Measurements from ENCODE around the gene NTRK3.

NTRK3 gene

DNA sequence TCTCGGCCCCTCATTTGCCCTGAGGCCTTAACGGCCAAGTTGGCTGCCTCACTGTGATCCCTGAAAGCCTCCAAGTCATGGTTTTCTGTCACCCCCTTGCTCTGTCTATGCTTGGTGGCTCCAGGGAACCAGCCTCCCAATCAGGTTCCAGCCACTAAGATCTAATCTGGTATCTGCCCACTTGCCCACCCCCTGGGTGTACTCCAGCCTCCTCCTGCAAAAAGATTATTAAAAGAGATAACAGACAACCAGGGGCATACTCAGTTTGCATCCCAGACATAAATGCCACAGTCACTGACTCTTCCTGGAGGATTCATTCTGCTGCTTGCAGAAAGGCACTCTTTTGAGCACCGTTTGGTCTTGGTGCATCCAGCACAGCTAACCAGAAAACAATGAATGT is 103.9 kb downstream of the NTRK3 start:
- H4K20me1 ChIP-seq (ENCODE audit: insufficient read depth, low read length) = no peaks in the 10 kb centered on the region
- no peak overlapping the region for H3K4me3 ChIP-seq (ENCODE audit: low read length)
- H3K79me2 ChIP-seq (ENCODE audit: low read length) = no peaks in the 10 kb centered on the region
- TF ChIP-seq, protein P1, sequence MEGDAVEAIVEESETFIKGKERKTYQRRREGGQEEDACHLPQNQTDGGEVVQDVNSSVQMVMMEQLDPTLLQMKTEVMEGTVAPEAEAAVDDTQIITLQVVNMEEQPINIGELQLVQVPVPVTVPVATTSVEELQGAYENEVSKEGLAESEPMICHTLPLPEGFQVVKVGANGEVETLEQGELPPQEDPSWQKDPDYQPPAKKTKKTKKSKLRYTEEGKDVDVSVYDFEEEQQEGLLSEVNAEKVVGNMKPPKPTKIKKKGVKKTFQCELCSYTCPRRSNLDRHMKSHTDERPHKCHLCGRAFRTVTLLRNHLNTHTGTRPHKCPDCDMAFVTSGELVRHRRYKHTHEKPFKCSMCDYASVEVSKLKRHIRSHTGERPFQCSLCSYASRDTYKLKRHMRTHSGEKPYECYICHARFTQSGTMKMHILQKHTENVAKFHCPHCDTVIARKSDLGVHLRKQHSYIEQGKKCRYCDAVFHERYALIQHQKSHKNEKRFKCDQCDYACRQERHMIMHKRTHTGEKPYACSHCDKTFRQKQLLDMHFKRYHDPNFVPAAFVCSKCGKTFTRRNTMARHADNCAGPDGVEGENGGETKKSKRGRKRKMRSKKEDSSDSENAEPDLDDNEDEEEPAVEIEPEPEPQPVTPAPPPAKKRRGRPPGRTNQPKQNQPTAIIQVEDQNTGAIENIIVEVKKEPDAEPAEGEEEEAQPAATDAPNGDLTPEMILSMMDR (IDR thresholded peaks at IDR 0.05; ENCODE audit: low read depth, low read length) = no peak
- no peak for TF ChIP-seq EZH2phosphoT487 (IDR thresholded peaks at IDR 0.05; ENCODE audit: low read depth)
- H3K27me3 ChIP-seq (ENCODE audit: low read depth, low read length) = peaks cover 37% of the 10 kb centered on the region
- no peaks in the 10 kb centered on the region for H3K36me3 ChIP-seq (replicated peaks; ENCODE audit: low read depth, low read length)
- H3K4me1 ChIP-seq (ENCODE audit: low read length) = no peaks in the 10 kb centered on the region
- no peak overlapping the region for H3K27ac ChIP-seq (ENCODE audit: low read length)
- no peak overlapping the region for H2AFZ ChIP-seq (ENCODE audit: low read depth, low read length)
- H3K4me2 ChIP-seq (ENCODE audit: low read length) = no peak overlapping the region
- H3K9me3 ChIP-seq (ENCODE audit: insufficient read depth, low read length) = no peaks in the 10 kb centered on the region
- H3K9ac ChIP-seq (ENCODE audit: low read length) = no peak overlapping the region

DNA sequence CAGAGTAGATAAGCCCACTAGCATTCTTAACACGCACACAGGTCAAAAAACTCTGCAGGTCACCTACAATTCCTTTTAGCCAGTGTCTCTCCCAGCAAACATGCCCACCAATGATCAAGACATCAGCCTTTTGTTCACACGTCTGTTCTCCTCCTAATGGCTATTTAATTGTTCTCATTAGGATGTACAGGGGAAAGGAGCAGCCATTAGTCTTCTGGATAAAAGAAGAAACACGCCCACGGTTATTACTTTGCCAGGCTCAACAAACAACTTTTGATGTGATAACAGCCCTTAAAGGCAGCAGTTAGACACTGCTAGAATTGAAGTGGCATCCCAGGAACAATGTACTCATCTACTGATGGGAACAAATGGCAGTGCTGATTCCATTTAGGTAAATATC is 108.8 kb downstream of the NTRK3 start:
- Histone ChIP-seq H3K4me2 (ENCODE audit: low read length) (no peak overlapping the region), H3K79me2 (ENCODE audit: low read length) (no peaks in the 10 kb centered on the region), H3K27me3 (ENCODE audit: low read depth, low read length) (peaks cover 42% of the 10 kb centered on the region), H4K20me1 (ENCODE audit: insufficient read depth, low read length) (no peaks in the 10 kb centered on the region), H3K27ac (ENCODE audit: low read length) (no peak overlapping the region), H3K9me3 (ENCODE audit: insufficient read depth, low read length) (no peaks in the 10 kb centered on the region), H3K36me3 (replicated peaks; ENCODE audit: low read depth, low read length) (no peaks in the 10 kb centered on the region), H3K9ac (ENCODE audit: low read length) (no peak overlapping the region), H2AFZ (ENCODE audit: low read depth, low read length) (no peak overlapping the region), H3K4me3 (ENCODE audit: low read length) (no peak overlapping the region), H3K4me1 (ENCODE audit: low read length) (no peaks in the 10 kb centered on the region)
- TF ChIP-seq EZH2phosphoT487 (IDR thresholded peaks at IDR 0.05; ENCODE audit: low read depth) = no peak
- TF ChIP-seq, protein P1 (IDR thresholded peaks at IDR 0.05; ENCODE audit: low read depth, low read length) = no peak

DNA sequence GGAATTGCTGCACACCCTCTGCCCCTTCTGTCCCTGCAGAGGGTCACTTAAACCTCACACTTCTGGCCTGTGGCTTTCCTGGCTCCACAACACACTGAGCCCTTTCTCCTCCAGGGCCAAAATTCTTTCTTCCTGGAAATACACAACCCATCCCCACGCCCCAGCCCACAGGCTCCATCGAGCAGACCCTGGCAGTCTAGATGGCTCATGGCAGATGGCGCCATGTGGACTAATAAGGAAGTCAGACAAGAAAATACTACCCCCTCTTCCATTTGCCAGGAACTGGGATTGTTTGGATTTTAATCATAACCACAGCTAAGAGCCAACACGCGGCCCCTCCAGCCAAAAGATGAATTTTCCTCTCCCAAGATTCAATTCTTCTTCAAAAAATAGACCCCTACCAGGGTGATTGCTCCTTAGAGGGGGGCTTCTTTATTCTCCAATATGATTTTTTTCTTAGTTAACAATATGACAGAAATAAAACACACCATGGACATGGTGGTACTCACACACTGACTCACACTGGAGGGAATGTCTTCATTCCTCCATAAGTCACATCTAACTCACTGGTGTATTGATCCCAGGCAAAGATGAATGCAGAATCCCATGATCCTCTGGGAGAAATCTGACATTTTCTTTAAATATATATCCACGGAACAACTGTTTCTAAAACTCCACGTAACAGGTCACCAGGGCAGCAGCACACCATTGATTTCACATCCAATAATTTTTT is 111.5 kb downstream of the NTRK3 start:
- TF ChIP-seq EZH2phosphoT487 (IDR thresholded peaks at IDR 0.05; ENCODE audit: low read depth) = no peak
- TF ChIP-seq, protein P1 (IDR thresholded peaks at IDR 0.05; ENCODE audit: low read depth, low read length) = no peak
- Histone ChIP-seq H3K4me1 (ENCODE audit: low read length) (no peaks in the 10 kb centered on the region), H3K4me3 (ENCODE audit: low read length) (no peak overlapping the region), H3K9ac (ENCODE audit: low read length) (no peak overlapping the region), H3K9me3 (ENCODE audit: insufficient read depth, low read length) (no peaks in the 10 kb centered on the region), H3K27ac (ENCODE audit: low read length) (no peak overlapping the region), H3K27me3 (ENCODE audit: low read depth, low read length) (peaks cover 42% of the 10 kb centered on the region), H3K36me3 (replicated peaks; ENCODE audit: low read depth, low read length) (no peaks in the 10 kb centered on the region), H3K4me2 (ENCODE audit: low read length) (no peak overlapping the region), H3K79me2 (ENCODE audit: low read length) (no peaks in the 10 kb centered on the region), H2AFZ (ENCODE audit: low read depth, low read length) (no peak overlapping the region), H4K20me1 (ENCODE audit: insufficient read depth, low read length) (no peaks in the 10 kb centered on the region)

DNA sequence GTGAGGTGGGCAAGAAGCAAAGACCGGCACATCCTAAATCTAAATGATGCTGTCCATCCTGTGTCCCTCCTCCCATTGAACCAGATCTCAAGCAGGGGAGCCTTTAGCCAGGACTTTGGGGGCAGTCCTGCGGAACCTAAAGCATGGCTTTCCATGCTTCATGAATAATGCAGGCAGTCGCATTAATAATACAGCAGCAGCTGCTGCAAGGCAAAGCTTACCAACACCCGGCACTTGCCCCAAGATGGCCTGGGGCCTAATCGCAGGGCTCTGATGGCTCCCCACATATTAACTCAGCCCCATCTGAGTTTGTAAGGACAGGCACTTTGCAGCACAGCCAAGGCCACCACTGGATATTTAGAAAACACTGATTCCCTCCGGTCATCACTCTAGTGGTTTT is 114.4 kb downstream of the NTRK3 start:
- H3K27ac ChIP-seq (ENCODE audit: low read length) = no peak overlapping the region
- H3K36me3 ChIP-seq (replicated peaks; ENCODE audit: low read depth, low read length) = no peaks in the 10 kb centered on the region
- H3K9me3 ChIP-seq (ENCODE audit: insufficient read depth, low read length) = no peaks in the 10 kb centered on the region
- no peaks in the 10 kb centered on the region for H3K4me1 ChIP-seq (ENCODE audit: low read length)
- H3K9ac ChIP-seq (ENCODE audit: low read length) = no peak overlapping the region
- no peak overlapping the region for H2AFZ ChIP-seq (ENCODE audit: low read depth, low read length)
- no peaks in the 10 kb centered on the region for H4K20me1 ChIP-seq (ENCODE audit: insufficient read depth, low read length)
- no peak overlapping the region for H3K4me3 ChIP-seq (ENCODE audit: low read length)
- no peak for TF ChIP-seq EZH2phosphoT487 (IDR thresholded peaks at IDR 0.05; ENCODE audit: low read depth)
- TF ChIP-seq, protein P1 (IDR thresholded peaks at IDR 0.05; ENCODE audit: low read depth, low read length) = no peak
- H3K79me2 ChIP-seq (ENCODE audit: low read length) = no peaks in the 10 kb centered on the region
- H3K27me3 ChIP-seq (ENCODE audit: low read depth, low read length) = peaks cover 27% of the 10 kb centered on the region
- no peak overlapping the region for H3K4me2 ChIP-seq (ENCODE audit: low read length)
